Measurements from ENCODE around the gene RAP1GDS1. TPM values are rescaled to one million over a fixed set of nuclear protein-coding genes. Genes with fewer than 3 reads are reported as not detected.
"Not testable (repeated sequence)": the region's sequence is repeated elsewhere in the genome, so short reads cannot be mapped to it uniquely, and the experiment has no call there.

The RAP1GDS1 gene
- total RNA-seq, 2 donors from 2014 or later: 16.7 to 34.6 TPM

- Histone ChIP-seq H3K36me3 (peaks cover 6% of the 10 kb centered on the region), H3K4me3 (no peak overlapping the region), H3K27me3 (replicated peaks; ENCODE audit: insufficient read depth) (no peaks in the 10 kb centered on the region), H3K9me3 (no peaks in the 10 kb centered on the region), H3K4me1 (ENCODE audit: control insufficient read depth in 1 of 2, low read depth in 2 of 2) (no peaks in the 10 kb centered on the region), H3K27ac (no peak overlapping the region)
- DNase-seq (ENCODE audit: low spot score) (no peak), ATAC-seq (ENCODE audit: insufficient number of reproducible peaks, low FRiP score, low read depth) (no peak)
- TF ChIP-seq CTCF (IDR thresholded peaks at IDR 0.05): no peak
These were observed 185.6 kb downstream of the RAP1GDS1 start for GRCh38 chr4:98446499-98447375.

GRCh38 chr4:98447648-98448047, 186.5 kb downstream of the RAP1GDS1 start:
- TF ChIP-seq CTCF (IDR thresholded peaks at IDR 0.05): no peak
- Histone ChIP-seq H3K27ac (no peak overlapping the region), H3K9me3 (no peaks in the 10 kb centered on the region), H3K36me3 (peaks cover 6% of the 10 kb centered on the region), H3K4me1 (ENCODE audit: control insufficient read depth in 1 of 2, low read depth in 2 of 2) (no peaks in the 10 kb centered on the region), H3K27me3 (replicated peaks; ENCODE audit: insufficient read depth) (no peaks in the 10 kb centered on the region), H3K4me3 (no peak overlapping the region)
- DNase-seq (ENCODE audit: low spot score) (no peak), ATAC-seq (ENCODE audit: insufficient number of reproducible peaks, low FRiP score, low read depth) (no peak)

GRCh38 chr4:98448908-98449307, 187.7 kb downstream of the RAP1GDS1 start:
- TF ChIP-seq CTCF (IDR thresholded peaks at IDR 0.05): no peak
- Histone ChIP-seq H3K27me3 (replicated peaks; ENCODE audit: insufficient read depth) (no peaks in the 10 kb centered on the region), H3K4me3 (no peak overlapping the region), H3K36me3 (no peaks in the 10 kb centered on the region), H3K27ac (no peak overlapping the region), H3K4me1 (ENCODE audit: control insufficient read depth in 1 of 2, low read depth in 2 of 2) (no peaks in the 10 kb centered on the region), H3K9me3 (no peaks in the 10 kb centered on the region)
- ATAC-seq (ENCODE audit: insufficient number of reproducible peaks, low FRiP score, low read depth): no peak
- no peak for DNase-seq (ENCODE audit: low spot score)

GRCh38 chr4:98452091-98452490, 190.9 kb downstream of the RAP1GDS1 start:
- no peak for ATAC-seq (ENCODE audit: insufficient number of reproducible peaks, low FRiP score, low read depth)

GRCh38 chr4:98457422-98457821, 196.2 kb downstream of the RAP1GDS1 start:
- not testable (repeated sequence) for H3K36me3 ChIP-seq; DNase-seq (ENCODE audit: low spot score); H3K4me3 ChIP-seq; H3K27ac ChIP-seq; H3K4me1 ChIP-seq (ENCODE audit: control insufficient read depth in 1 of 2, low read depth in 2 of 2); ATAC-seq (ENCODE audit: insufficient number of reproducible peaks, low FRiP score, low read depth); H3K9me3 ChIP-seq; H3K27me3 ChIP-seq (replicated peaks; ENCODE audit: insufficient read depth)

More at GRCh38 chr4:98452091-98452490, 190.9 kb downstream of the RAP1GDS1 start:
- no peak for DNase-seq (ENCODE audit: low spot score)
- H3K27ac ChIP-seq: no peak overlapping the region
- no peak overlapping the region for H3K4me3 ChIP-seq
- no peaks in the 10 kb centered on the region for H3K9me3 ChIP-seq
- no peaks in the 10 kb centered on the region for H3K36me3 ChIP-seq
- TF ChIP-seq CTCF (IDR thresholded peaks at IDR 0.05): no peak
- H3K4me1 ChIP-seq (ENCODE audit: control insufficient read depth in 1 of 2, low read depth in 2 of 2): no peaks in the 10 kb centered on the region
- H3K27me3 ChIP-seq (replicated peaks; ENCODE audit: insufficient read depth): no peaks in the 10 kb centered on the region

- not testable (repeated sequence) for DNase-seq (ENCODE audit: low spot score); H3K27ac ChIP-seq; H3K27me3 ChIP-seq (replicated peaks; ENCODE audit: insufficient read depth); H3K4me3 ChIP-seq; H3K9me3 ChIP-seq; H3K4me1 ChIP-seq (ENCODE audit: control insufficient read depth in 1 of 2, low read depth in 2 of 2); H3K36me3 ChIP-seq; ATAC-seq (ENCODE audit: insufficient number of reproducible peaks, low FRiP score, low read depth)
These were observed 200.1 kb downstream of the RAP1GDS1 start for GRCh38 chr4:98461121-98461865.

Measured in thoracic aorta (tissue), 2 donors.